Stimulated activated CD8-positive, alpha-beta memory T cell treated with anti-CD3 and anti-CD28 coated beads, Interleukin-15, amount 100 ng/mL, for 24 hours (primary cell): ENCODE data around the gene EIF2S1.
"Not testable (repeated sequence)": the region's sequence is repeated elsewhere in the genome, so short reads cannot be mapped to it uniquely, and the experiment has no call there.

ENCODE experiments used
- DNase-seq: peaks from one replicate; pipeline ENCODE4 v3.0.0-alpha.2; 2020; ENCODE audit warnings: low read depth

Gene EIF2S1

DNA sequence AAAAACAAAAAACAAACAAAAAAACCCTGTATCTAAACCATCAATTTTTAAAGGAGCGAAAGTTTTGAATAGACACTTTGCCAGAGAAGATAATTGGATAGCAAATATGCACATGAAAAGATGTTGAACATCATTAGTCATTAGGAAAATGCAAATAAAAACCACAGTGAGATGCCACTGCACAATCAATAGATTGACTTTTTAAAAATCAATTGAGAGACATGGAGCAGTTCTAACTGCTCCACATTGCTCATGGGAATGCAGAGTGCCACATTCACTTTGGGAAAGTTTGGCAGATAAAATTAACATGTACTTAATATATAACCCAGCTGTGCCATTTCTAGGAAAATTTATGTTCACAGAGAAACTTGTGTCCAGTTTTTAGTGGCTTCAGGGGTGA, 12.7 kb downstream of the EIF2S1 start:
- no peak for DNase-seq

DNA sequence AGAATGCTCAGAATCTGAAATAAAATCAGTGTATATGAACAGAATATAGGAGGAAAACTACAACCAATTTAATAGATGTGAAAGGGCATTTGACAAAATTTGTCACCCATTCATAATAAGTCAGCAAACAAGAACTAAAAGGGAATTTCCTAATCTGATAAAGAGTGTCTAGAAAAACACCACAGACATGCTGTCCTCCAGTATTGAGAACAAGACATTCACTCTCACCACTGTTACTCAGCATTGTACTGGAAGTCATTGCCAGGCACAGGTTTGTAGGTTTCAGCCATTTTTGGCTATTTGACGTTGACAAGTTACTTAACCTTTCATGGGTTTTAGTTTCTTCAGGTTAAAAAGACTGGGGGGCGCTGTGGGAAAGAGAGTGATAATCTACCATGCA, 13.2 kb downstream of the EIF2S1 start:
- no peak for DNase-seq

DNA sequence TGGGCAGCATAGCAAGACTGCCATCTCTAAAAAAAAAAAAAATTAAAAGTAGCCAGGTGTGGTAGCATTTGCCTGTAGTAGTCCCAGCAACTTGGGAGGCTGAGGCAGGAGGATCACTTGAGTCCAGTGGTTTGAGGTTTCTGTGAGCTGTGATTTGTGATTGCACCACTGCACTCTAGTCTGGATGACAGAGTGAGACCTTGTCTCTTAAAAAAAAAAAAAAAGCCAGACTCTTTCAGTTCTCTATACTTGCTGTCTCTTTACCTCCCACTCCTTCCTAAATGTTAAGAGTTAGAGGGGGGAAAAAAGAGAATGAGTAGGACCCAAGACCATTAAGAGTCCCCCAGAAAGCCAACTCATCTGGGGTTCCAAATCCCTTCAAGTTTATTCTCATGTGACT, 17.8 kb downstream of the EIF2S1 start:
- DNase-seq, result no peak

DNA sequence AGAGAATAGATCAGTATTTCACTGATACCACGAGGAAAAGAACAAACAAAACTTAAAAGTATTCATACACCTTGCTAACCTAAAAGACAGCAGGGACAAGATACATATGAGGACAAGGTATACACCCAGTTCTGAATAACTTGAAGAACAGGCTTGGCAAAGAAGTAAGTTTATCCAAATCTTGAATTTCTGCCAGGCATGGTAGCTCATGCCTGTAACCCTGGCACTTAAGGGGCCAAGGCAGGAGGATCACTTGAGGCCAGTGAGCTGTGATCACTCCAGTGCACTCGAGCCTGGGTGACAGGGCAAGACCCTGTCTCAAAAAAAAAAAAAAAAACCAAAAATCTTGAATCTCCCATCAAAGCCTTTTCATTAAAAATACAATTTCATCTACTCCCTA, 25.0 kb downstream of the EIF2S1 start:
- DNase-seq, result no peak

DNA sequence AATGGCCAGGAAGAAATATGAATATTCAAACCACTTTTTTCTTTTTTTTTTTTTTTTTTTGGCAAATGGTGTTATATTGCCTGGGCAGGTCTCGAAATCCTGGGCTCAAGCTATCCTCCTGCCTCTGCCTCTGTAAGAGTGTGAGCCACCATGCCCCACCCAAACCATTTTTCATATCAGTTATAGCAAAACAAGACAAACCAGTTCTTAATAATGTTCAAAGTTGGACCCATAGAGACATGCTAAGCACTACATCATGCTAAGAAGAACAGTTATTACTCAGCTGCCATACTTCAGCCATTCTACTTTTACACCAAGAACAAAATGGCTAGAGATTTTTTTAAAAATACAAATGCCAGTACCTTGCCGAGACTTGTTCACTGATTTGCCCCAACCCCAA, 25.5 kb downstream of the EIF2S1 start:
- DNase-seq, result no peak

DNA sequence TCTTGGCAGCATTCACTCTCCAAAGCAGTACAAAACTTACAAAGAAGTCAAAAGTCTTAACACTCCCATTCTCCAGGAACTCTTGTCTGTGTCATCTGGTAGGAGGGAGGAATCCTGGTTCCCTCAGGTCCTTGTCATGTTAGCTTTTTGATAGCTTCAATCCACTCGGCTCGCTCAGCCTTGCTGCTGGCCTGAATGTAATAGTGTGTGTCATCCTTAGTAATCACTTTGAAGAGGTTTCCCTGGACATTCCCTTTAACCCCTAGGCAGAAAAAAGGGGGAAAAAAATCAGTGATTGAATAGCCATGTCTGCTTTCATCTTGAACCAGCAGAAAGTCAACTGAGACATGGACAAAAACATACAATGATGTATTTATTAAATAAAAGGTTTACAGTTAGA, 27.1 kb downstream of the EIF2S1 start:
- no peak for DNase-seq

DNA sequence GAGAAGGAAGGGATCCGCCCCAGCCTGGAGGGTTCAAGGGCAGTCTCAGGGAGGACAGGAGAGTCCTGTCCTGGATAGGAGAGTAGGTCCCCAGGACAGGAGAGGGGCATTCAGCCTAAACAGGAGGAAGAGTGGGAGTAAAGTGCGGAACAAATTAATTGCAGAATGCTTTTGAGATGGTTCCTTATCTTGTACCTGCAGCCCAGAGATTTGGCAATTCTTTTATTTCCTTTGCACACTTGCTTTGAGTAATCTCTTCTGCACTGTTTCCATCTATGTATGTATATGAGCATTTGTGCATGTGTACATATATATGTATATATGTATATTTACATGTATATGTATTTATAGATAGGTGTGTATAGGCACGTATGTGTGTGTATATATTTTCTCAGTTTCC, 29.1 kb downstream of the EIF2S1 start:
- no peak for DNase-seq

DNA sequence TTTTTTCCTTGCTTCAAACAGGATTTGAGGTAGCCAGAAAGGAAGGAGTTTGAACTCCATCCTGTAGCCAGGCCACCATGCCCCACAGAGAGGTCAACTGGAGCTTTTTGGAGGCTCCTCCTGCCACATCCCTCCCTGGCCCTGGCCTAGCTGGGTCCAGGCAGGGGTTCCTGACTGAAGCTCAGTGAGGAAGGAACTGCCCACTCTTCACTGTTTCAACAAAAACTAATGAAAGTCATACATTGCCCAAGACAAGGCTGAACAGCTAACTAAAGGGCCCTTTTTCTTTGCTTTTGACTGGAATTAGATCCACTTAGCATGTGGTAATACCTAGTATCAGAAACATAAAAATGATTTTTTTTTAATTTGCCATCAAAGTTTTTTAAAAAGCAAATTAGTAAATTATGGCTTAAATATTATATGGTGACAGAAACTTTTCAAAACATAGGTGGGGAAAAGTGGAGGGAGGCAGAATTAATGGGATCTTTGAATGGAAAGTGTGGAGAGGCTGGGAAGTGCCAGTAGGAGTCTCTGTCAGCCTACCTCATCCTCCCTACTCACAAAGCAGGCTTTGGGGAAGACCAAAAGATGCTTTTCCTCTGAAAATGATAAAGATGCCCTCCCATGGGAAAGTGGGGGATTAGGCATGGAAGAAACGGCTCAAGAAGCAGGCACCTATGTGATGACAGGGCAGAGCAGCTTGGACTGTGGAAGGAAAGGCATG, 29.8 kb downstream of the EIF2S1 start:
- DNase-seq, result no peak

DNA sequence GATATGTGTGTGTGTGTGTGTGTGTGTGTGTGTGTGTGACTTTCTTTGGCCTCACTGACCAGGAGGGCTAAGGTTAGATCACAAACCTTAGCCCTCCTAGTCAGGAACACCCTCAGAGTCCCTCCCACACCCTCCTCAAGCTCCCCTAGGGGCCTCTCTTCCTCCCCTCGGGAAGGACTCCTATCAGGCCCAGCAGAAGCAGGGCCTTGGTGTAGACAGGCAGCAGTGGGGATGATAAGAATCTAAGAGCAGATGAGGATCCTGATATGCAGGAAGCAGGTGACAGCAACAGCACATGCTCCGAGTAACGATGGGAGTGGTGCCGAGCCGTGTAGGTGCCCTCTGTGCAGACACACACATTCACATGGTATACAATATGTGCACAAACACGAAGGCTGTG, 31.1 kb downstream of the EIF2S1 start:
- DNase-seq, result no peak

DNA sequence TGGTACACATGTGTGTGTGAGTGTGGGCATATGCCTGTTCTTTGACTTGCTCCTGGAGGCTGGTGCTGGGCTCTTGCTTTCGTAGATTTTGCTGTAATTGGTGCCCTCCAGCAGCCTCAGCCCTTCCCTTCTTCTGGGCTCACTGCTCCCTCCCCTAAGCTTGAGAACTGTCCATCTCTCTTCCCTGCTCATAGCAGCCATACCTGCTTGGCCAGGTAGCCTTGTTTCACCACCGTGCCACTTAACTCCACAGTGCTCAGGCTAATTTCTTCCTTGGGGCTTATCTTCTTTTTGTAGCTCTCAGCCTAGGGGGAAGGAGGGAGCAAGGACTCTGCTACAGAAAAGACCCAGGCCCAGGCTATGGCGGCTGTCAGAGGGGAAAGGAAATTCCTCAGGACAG, 32.0 kb downstream of the EIF2S1 start:
- no peak for DNase-seq

DNA sequence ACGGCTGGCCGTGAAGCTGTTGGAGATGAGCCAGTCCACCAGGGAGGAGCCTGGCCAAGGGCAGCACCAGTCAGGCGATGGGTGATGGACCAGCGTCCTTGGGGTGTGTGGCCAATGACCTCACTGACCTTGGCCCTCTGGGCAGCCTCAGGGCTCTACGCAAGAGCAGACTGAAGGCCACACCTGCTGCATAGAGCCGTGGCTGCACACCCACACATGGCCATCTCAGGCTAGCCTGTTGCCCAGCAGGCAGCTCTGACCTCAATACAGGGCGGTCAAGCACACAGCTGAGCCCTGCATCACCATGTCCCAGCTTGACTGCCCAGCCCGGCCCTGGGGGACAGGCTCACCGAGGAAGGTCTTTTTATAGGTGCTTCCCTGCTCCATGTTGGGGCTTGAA, 32.7 kb downstream of the EIF2S1 start:
- no peak for DNase-seq

DNA sequence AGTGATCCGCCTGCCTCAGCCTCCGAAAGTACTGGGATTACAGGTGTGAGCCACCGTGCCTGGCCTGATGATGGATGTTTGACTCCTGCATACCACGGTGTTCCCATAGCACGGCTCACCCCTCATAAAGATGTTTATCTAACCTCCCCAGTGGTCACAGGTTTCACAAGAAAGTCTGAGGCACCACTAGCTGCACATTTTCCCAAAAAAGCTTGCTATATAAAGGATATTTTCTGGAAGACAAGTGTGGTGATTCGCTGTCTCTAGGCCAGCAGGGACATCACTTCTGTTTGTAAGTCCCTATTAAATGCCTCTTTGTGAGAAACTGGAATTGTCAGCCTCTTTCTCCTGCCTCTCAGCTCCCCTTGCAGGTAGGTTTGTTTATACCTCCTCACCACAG, 33.6 kb downstream of the EIF2S1 start:
- DNase-seq, result no peak

DNA sequence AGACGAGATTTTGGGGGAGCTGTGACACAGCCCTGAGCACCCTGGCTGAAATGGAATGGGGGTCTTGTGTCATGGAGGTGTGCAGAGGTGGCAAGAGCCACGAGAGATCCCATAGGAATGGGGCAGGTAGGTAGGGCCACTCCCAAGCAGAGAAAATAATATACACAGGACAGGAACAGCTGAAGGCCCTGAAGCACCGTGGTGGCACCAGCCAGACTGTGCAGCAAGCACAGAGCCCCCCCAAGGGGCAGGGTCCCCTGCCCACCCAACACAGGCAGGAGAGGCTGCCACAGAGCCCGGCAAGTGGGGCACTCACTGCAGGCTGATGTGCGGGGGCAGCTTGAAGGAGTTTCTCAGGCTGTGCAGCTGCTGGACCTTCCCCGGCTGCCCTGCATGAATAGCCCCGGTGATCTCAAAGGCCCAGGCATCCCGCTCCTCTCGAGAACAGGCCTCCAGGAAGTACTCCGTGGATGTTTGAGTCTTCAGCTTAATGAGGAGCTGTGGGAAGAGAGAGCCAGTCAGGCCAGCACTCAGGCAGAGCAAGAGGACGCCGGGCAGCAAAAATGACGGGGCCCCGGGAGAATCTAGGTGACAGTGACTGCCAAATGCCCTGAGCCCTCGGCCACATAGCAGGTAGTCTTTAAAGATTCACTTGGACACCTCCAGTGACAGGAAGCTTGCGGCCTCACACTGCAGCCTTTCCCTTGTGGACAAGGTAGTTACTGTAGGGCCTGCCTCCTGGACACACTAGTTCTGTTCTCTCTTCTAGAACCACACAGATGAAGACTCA, 35.2 kb downstream of the EIF2S1 start:
- DNase-seq, result no peak

DNA sequence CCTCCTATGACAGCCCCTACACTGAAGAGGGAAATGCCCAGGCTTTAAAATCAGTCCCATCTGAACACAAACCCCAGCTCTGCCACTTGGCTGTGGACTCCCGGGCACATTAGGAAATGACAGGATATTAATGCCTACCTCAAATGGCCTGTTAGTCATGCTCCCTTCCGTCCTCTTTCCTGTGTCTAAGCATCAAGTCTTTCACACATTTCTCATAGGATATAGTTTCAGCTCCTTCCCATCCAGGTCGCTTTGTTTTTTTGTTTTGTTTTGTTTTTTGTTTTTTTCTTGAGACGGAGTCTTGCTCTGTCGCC, 35.7 kb downstream of the EIF2S1 start:
- DNase-seq, result no peak

DNA sequence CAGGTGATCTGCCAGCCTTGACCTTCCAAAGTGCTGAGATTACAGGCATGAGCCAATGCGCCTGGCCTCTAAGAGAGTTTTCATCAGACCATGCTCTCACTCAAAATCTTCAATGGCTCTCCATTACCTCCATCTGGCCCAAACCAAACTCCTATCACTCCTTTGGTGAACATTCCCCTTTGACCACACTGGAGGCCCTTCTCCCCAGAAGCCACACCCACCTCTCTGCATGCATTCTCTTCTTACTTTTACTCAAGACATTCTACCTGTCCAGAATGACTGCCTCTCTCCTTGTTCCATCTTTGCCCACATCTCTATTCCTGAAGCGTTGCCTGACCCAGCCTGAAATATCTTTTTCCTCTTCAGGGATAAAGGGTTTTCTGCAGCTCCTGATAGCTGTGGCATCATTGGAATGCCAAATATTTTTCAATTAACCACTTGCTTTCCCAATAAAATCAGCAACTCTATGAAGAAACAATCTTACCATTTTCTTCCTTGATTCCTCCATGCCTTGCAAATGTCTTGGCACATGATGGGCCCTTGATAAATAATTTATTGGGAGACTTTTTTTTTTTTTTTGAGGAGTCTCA, 36.3 kb downstream of the EIF2S1 start:
- no peak for DNase-seq

DNA sequence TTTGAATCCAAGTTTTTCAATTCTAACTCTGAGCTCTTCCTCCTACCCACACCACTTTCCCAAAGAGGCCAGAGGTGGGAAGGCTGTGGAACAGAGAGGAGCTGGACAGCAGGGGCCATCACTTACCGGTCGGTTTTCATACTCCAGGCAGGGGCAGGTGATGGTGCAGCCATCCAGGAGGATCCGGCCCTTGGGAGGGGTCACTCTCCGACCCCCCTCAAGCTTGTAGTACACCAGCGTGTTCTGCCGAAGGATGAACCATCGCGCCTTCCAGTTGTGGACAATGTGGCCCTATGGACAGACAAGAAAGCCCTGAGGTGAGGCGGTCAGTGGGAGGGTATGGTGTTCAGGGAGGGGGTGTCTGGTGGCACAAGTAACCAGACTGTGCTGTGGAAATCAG, 37.4 kb downstream of the EIF2S1 start:
- DNase-seq, result no peak

DNA sequence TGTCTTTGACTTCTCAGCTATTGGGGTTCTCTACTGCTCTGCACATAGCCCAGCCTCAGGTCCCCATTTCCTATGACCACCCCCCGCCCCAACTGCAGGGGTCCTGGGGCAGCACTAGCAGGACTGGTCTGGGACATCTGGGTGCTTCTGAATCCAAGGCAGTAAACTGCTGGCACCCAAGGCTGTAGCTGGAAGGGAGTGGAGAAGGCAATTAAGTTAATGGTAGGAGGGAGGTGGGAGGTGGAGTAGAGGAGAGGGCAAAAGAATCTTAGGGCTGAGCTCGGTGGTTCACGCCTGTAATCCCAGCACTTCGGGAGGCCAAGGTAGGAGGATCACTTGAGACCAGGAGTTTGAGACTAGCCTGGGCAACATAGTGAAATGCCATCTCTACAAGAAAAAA, 40.3 kb downstream of the EIF2S1 start:
- DNase-seq, result no peak

DNA sequence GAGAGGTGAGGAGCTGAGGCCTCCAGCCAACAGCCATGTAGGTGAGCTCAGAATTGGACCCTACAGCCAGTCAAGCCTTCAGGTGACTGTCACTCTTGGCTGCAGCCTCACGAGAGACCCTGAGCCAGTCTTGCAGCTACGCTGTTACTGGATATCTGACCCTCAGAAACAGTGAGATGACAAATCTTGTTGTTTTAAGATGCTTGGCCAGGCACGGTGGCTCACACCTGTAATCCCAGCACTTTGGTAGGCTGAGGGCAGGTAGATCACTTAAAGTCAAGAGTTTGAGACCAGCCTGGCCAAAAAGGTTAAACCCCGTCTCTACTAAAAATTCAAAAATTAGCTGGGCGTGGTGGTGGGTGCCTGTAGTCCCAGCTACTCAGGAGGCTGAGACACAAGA, 45.6 kb downstream of the EIF2S1 start:
- no peak for DNase-seq

DNA sequence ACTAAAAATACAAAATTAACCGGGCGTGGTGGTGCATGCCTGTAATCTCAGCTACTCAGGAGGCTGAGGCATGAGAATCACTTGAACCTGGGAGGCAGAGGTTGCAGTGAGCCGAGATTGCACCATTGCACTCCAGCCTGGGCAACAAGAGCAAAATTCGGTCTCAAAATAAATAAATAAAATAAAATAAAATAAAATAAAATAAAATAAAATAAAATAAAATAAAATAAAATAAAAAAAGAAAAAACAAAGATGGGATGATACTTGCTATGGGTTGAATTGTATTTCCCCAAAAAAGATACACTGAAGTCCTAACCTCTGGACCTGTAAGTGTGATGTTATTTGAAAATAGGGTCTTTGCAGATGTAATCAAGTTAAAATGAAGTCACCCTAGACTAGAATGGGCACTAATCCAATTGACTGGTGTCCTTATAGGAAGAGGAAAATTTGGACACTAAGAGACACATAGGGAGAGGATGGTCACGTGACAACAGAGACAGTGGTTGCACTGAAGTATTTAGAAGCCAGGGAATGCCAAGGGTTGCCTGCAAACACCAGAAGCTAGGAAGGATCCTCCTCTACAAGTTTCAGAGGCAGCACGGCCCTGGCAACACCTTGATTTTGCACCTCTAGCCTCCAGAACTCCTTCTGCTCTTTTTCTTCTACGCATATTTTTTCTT, 48.1 kb downstream of the EIF2S1 start:
- not testable (repeated sequence) for DNase-seq

DNA sequence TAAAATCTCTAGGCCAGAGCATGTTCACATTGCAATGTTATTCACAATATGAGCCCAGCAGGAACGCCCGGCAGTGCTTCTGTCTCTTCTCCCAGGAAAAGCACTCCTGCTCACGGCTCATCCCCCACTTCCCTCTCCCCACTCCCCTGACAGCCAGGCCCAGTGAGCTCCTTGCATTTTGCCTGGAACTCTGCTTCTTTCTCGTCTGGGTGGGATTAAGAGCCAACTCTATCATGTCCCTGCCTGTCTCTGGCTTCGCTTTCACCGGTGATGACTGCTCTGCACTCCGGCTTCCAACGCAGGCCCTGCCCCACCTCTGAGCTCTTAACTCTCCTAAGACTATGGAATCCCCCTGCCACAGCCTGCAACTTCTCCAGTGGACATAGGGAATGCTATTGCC, 49.3 kb downstream of the EIF2S1 start:
- no peak for DNase-seq

DNA sequence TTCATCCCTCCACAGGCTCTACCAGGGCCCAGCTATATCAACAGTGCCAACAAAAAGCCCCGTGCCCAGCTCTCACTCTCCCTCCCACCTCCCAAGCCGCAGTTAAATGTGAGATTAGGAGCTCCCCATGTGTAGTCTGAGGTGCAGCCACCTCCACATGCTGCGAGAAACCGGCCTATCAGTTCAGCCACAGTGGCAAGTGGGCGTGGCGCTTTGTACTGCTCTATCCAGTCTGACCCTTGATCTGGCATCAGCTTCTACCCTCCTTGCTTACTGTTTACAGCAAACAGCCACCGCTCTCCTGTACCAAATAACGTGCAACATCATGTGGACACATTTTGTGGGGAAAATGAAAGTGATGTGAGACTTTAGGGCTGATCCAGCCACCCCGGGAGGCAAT, 50.2 kb downstream of the EIF2S1 start:
- no peak for DNase-seq

DNA sequence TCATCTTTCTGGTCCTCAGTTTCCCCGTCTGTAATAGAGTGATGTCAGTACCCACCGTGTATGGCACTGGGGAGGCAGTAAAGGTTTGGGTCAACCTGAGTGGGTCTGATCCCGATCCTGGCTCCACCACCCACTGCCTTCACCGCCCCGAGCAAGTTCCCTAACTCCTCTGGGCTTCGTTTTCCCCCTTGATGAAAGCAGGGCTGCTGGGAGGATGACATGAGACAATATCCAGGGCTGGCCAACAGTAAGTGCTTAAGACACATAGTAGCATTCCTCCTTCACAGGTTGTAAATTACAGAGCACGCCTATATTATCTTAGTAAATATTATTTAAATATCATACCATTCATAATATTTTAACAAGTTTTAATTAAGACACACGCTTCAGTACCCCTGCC, 51.2 kb downstream of the EIF2S1 start:
- DNase-seq, result no peak

DNA sequence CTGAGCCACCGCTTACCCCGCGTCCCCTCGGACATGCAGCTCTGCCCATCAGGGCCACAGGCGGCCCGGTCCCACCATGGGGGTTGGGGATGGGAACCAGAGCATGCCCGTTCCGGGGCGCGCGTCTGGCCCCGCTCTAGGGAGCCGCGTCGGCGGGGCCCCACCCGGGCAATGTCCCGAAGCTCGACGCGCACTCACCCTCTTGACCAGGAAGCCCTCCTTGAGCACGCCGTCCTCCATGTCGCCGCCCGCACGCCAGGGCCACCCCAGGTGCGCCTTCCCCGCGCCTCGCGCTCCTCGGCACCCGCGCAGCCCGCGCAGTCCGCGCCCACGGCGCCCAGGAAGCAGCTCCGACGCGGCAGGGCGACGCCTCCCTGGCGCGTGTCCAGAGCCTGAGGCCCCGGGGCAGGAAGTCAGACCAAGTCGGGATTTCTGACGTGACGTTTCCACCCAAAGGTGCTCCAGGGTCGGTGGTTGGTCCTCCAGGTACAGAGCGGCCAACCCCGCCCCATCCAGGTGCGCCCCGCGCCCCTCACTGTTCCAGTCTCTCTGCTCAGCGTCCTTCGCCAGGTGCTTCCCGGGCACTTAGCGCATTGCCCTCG, 51.8 kb downstream of the EIF2S1 start, which contains the start of gene PLEK2:
Gene PLEK2, minus strand, starts transcription at position 346 of the 602 bp plus-strand sequence. Its CDS starts 106 bp downstream, at position 240.
- no peak for DNase-seq
